ENCODE measurements around the gene SHOC2.

The SHOC2 gene

GRCh38 chr10:110919349-110919931 is at the start of gene SHOC2:
TSS of gene SHOC2 (plus strand) at chr10:110919604. CDS start at chr10:110964359, 44,755 bp downstream.
- DNase-seq, result peak in 1 of 2 experiments; percentile 55

GRCh38 chr10:110870823-110871297 is 48.5 kb upstream of the SHOC2 start:
- DNase-seq, result no peak

GRCh38 chr10:110871298-110872084 is 47.9 kb upstream of the SHOC2 start, which contains the start of gene PDCD4:
TSS of gene PDCD4 (plus strand) at chr10:110871928. CDS start at chr10:110876028, 4,100 bp downstream.
- DNase-seq, result peak; percentile 79 to 90

DNA sequence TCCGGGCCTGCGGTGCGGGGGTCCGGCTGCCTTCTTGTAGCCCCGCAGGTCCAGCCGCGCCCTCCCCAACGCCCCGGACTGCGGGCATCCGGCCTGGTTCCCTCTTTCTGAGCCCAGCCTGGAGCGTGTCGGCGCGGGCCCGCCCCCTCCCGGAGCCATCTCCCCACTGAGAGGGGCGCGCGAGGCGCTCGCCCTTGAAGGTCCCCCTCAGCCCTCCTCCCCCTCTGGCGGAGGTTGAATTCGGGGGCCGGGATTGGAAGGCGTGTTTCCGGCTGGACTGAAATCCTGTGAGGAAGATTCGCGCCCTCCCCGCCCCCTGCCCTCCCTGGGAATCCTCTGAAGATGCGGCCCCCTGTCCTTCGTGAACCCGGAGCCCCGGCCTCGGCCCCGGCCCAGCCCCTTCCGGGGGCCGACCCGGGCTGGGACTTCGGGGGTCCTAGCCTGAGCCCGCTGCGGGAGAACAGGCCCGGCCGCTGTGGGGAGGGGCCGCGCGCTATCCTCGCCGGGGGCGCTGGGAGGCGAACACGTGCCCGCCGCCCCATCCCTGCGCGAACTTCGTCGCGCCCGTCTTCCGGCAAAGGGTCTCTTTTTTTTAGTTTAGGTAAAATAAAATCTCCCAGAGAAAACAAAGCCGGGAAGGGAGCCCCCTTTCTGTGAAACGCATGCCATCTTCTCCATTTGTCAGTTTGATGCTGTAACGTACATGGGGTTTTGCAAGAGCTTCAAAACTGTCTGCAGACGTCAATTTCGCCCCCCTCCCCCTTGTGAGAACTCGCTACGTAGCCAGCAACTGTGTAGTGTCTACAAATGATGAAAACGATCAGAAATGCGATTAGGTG is 47.0 kb upstream of the SHOC2 start:
- DNase-seq, result peak; percentile 60 to 82

GRCh38 chr10:110872984-110873923 is 46.1 kb upstream of the SHOC2 start:
- peak in 1 of 2 experiments; percentile 10 for DNase-seq

GRCh38 chr10:110873951-110874350 is 45.5 kb upstream of the SHOC2 start:
- no peak for DNase-seq

GRCh38 chr10:110876000-110876399 is 43.4 kb upstream of the SHOC2 start:
- no peak for DNase-seq

GRCh38 chr10:110876788-110877187 is 42.6 kb upstream of the SHOC2 start:
- no peak for DNase-seq

DNA sequence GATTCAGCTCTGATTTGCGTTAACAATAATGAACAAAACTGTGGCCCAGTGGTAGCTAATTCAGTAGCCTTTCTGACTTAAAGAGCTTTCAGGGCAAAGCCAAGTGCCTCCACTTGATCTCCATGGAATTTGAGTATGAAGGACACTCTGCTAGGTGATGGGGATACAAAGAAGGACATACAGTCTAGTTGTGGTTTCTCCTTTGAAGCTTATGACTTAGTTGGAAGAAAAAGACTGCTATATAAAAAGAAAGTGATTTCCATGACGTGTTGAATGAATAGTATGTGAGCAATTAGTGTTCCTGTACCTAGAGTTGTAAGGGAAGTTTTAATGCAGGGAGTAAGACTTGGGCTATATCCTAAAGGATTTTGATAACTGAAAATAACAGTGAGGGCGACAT is 39.4 kb upstream of the SHOC2 start:
- no peak for DNase-seq

DNA sequence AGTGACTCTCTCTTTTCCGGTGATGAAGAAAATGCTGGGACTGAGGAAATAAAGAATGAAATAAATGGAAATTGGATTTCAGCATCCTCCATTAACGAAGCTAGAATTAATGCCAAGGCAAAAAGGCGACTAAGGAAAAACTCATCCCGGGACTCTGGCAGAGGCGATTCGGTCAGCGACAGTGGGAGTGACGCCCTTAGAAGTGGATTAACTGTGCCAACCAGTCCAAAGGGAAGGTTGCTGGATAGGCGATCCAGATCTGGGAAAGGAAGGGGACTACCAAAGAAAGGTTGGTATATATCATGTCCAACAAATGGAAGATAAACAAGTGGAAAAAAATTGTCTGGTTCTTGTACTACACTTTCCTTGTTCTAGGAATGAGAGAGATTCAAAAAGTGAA is 38.2 kb upstream of the SHOC2 start:
- DNase-seq, result no peak

GRCh38 chr10:110881905-110882304 is 37.5 kb upstream of the SHOC2 start:
- no peak for DNase-seq

- no peak for DNase-seq
Observed at GRCh38 chr10:110883924-110884323, 35.5 kb upstream of the SHOC2 start.

DNA sequence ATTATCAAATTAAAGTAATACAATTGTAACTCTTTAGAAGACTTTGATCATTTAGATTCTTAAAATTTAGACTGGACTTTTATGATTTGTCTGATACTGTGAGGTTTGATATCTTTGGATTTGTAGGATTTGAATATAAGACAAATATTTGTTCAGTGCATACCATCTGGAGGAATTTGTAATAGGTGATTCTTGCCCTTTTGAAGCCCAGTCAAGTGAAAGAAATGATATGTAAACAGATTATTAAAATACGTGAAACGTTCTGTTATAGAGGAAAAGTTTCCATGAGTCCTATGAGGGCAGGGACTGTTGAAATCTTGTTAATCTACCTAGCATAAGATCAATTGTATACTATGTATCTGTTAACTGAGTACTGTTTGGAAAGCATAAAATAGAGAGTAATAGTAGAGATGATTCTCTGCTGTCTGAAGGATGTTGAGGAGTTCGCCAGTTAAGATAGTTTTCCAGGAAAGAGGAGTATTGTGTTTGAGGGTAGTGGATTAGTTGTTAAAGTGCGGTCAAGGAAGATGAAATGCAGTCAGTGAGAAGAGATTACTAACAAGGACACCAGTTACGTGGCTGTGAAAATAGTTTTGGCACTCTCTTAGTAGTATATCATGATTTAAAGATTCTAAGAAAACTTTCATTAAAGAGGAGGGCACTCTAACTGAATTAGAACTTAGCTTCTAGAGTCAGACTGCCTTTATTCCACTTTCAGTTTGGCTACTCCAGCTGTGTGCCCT is 33.3 kb upstream of the SHOC2 start:
- no peak for DNase-seq

GRCh38 chr10:110887560-110887959 is 31.8 kb upstream of the SHOC2 start:
- DNase-seq, result no peak

DNA sequence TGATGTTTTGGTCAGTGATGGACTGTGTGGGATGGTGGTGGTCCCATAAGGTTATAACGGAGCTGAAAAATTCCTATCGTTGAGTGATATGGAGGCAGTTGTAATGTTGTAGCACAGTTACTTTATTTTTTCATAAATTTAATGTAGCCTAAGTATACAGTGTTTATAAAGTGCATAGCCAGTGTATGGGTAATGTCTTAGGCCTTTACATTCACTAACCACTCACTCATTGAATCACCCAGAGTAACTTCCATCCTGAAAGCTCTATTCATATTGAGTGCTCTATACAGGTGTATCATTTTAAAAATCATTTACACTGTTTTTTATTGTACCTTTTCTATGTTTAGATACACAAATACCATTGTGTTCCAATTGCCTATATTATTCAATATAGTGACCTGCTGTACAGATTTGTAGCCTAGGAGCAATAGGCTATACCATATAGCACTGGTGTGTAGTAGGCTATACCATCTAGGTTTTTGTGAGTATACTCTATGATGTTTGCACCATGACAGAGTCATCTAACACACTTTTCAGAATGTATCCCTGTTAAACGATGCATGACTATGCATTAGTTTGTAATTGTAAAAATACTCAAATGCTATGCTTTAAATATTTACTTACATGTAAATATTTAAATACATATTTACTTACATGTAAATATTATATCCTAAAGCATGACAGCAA is 26.7 kb upstream of the SHOC2 start:
- DNase-seq, result no peak

GRCh38 chr10:110893559-110894179 is 25.7 kb upstream of the SHOC2 start:
- peak in 1 of 2 experiments; percentile 42 for DNase-seq

GRCh38 chr10:110897184-110897583 is 22.2 kb upstream of the SHOC2 start:
- no peak for DNase-seq

- no peak for DNase-seq
Observed at GRCh38 chr10:110898391-110898790, 21.0 kb upstream of the SHOC2 start.

GRCh38 chr10:110900983-110901382 is 18.4 kb upstream of the SHOC2 start:
- DNase-seq, result no peak
